Renal cortical epithelial cell (primary cell): Measurements from ENCODE around the gene TUBA4A. TPM values are rescaled to one million over a fixed set of nuclear protein-coding genes. Genes with fewer than 3 reads are reported as not detected.
"Not testable (repeated sequence)": the region's sequence is repeated elsewhere in the genome, so short reads cannot be mapped to it uniquely, and the experiment has no call there.

Source experiments
- DNase-seq: peaks from one replicate; pipeline ENCODE4 v3.0.0-alpha.2; 2011; ENCODE audit warnings: low read depth
- total RNA-seq: library from RNA; depleted of rRNA; stranded (reverse); fragments of >200 nt; gene quantifications from 2 replicates; pipeline ENCODE4 v1.2.3, GENCODE V29; 2014

TUBA4A gene
- total RNA-seq, 1 donor from 2014 or later: 70.9 TPM

DNA sequence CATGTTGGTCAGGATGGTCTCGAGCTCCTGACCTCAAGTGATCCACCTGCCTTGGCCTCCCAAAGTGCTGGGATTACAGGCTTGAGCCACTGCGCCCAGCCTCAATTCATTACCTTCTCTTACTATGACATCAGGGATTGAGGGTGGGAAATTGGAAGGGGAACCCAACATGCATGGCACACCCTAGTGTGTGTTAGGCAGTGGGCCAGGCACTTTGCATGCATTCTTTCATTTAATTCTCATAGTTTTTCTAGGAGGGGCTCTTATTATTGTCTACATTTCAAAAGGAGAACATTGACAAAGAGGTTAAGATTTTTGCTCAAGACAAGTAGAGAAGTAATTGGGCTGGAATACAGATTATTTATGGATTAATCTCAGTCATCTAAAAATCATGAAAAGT, 14.6 kb upstream of the TUBA4A start:
- DNase-seq: no peak

DNA sequence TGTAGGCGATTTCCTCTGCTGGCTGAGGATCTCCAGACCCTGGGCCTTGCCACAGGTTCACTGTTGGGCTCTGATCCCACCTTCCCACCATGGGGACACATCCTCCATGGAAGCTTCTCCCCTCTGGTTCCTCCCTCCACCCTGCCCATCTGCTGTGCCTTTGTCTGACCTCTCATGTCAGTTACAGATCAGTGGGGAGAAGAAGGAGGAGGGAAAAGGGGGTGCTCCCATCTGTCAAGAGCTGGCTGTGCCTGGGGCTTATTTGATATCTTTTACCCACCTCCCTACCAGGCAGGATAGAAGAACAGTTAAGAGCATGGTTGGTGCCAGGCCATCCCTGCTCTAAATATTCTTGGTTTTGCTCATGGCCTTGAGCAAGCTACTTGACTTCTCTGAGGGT, 13.2 kb upstream of the TUBA4A start:
- no peak for DNase-seq

DNA sequence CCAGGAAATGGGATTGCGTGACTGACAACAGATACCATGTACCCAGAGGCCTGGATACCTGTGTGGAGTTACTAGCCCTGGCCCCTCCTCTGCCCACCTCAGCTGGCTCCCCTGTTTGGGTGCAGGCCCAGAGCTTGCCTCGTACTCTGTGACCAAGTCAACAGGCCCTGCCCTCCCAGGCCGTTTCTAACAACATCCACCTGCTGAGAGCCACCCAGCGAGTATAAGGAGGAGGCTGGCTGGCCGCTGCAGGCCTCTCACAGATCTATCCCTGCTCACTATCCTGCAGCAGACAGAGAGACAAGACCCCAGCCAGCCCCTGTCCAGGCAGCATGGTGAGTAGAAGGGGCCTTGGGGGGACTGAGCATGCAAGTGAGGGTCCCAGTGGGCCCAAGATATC, 12.5 kb upstream of the TUBA4A start:
- no peak for DNase-seq

DNA sequence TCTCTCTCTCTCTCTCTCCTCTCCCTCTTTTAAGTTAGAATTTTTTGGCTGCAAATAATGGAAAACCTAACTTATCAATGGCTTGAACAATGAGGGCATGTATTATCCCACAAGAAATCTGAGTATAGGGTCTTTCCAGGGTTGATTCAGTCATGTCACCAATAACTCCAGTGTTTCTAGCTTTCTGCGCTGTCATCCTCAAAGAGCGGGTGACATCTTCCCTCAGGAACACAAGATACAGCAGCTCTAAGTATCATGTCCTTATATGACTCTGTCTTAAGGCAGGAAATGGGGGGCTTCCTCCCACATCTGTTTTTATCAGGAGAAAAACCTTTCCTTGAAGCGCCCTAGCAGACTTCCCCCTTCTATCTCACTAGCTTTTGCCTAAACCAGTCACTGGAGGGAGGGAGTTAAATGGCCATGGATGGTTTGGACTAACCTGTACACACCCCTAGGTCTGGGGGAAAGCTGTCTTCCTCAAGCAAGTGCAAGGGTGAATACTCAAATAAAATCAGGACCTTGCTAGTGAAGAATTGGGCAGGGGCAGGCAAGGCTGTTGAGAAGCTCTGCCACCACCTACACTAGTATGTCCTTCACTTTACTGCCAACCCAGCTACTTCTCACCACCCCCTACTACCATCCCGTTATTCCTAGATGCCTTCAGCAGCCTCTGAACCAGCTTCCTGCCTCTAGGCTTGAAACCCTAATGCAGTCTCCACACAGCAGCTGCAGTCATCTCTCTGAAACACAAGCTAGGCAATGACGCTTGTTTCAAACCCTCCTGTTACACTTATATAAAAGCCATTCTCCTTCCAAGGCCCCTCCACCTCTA, 7.5 kb upstream of the TUBA4A start:
- DNase-seq: no peak

DNA sequence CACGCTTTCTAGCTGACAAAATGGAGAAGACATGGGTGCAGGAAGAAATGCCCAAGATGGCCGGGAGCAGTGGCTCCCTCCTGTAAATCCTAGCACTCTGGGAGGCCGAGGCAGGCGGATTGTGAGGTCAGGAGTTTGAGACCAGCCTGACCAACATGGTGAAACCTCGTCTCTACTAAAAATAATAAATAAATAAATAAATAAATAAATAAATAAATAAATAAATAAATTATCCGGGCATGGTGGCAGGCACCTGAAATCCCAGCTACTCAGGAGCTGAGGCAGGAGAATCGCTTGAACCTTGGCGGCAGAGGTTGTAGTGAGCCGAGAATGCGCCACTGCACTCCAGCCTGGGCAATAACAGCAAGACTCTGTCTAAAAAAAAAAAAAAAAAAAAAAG, 5.2 kb upstream of the TUBA4A start:
- not testable (repeated sequence) for DNase-seq

DNA sequence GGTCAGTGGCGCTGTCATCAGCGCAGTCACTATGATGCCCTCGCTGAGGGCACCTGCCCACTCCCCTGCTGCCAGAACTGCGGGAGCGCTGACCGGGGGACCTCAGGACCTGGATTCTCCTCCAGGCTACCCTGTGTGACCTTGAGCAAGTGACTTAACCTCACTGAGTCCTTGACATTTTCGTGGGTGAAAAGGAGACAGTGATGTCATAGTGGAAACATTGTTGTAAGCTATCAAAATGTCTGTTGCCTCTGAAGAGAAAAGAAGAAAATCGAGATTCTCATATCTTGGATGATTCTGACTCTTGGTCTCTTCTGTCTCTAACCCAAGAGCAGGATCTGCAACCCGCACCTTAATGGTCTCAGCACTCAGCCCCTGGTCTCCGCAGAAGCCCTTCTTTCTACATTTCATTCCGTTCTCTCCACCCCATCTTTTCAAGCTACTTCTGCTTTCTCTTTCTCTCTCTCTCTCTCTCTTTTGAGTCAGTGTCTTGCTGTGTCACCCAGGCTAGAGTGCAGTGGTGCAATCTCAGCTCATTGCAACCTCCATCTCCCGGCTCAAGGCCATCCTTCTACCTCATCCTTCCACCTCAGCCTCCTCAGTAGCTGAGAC, 978 bp upstream of the TUBA4A start:
- DNase-seq: no peak

DNA sequence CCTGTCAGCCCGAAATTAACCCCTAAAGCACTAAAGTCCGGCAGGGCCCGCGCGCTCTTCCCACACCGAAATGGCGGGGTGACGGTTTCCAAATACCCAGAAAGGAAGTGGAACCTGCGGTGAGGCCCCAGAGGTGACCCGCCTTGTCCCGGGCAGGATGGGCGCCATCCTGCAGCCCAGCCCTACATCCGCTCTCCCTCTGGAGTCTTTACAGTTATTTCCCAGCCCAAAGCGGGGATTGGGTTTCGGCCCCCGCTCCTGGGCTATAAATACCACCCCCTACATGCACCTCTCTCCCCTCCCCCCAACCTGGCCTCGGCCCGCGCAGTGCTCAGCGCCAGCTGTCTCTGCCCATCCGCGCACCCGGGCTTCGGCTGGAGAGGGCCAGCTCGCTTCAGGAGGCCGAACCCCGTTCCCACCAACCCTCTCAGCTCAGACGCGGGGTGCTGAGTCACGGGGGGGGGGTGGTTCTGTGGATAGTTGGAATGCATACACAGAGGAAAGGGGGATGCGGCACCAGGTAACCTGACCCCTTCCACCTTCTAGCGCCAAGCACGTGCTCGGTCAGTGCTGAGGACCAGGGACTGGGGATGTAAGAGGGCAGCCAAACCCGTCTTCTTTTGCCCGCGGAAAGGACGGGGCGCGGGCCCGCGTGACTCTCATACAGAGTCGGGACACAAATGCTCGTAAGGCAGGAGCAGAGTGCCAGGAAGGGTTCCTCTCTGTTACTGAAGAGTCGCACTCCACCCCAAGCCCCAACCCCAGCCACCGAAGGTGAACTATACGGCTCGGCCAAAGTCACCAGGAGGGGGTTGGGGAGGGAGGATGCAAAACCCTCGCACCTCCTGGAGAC, 592 bp downstream of the TUBA4A start, which contains the start of gene TUBA4B:
Gene TUBA4B (plus strand): TSS at position 344 of the 853 bp plus-strand sequence. CDS start 165 bp downstream, at position 509.
- no peak for DNase-seq

DNA sequence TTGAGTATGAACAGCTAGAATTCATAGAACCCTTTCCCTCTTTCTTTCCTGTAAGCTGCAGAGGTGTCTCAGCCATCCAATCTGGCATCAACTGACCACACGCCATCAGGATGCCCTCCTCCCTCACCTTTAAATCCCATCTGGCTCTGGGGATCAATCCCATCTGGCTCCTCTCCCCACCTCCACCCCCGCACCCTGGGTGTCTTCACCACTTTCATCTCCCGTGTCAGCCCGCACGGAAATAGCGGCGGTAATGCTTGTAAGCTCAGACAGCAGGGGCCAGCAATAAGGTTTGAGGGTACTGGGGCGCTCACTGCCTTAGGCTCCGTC, 1.2 kb downstream of the TUBA4A start:
- no peak for DNase-seq

DNA sequence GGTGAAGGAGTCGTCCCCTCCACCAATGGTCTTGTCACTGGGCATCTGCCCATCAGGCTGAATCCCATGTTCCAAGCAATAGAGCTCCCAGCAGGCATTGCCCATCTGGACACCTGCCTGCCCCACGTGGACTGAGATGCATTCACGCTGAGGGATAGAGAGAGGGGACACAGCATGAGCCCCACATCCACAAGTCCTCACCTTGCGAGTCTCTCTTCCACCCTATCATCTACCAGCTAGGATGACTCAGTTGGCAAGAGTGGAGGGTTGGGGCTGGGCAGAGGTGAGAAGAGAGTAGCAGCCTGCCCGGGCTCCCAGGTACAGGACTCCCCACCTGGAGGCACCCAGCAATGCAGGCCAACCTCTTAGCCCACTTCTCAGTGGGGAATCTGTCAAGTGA, 1.6 kb downstream of the TUBA4A start:
- no peak for DNase-seq

DNA sequence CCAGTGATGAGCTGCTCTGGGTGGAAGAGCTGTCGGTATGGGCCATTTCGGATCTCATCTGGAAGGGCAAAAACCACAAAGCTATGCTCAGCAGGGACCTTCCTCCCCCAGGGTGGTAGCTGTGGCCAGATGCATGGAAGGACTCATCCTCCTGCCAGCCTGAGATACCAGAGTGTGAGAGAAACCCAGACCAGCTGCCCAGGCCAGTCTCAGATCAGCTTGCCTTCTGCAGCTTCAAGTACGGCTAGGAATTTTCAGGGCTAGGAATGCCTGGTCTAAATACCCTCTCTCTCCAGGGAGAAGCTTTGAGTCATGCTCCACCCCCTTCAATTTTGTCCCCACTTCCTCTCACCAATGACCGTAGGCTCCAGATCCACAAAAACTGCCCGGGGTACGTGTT, 2.1 kb downstream of the TUBA4A start:
- DNase-seq: no peak

DNA sequence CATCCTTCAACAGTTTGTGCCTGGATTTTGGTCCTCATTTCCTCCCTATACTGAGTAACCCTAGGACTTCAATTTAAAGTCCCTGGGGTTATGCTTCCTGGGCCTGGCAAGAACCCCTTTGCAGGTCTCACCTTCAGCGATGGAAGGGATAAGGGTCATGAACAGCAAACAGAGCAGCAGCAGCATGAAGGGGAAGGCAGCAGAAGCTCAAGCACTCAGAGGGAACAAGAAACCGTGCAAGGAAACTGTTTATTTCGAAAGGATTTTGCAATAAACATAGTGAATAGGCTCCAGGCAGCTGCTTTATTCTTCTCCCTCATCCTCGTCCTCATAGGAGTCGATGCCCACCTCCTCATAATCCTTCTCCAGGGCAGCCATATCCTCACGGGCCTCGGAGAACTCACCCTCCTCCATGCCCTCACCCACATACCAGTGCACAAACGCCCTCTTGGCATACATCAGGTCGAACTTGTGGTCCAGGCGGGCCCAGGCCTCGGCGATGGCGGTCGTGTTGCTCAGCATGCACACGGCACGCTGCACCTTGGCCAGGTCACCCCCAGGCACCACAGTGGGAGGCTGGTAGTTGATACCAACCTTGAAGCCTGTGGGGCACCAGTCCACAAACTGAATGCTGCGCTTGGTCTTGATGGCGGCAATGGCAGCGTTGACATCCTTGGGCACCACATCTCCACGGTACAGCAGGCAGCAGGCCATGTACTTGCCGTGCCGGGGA, 3.5 kb downstream of the TUBA4A start:
- no peak for DNase-seq

DNA sequence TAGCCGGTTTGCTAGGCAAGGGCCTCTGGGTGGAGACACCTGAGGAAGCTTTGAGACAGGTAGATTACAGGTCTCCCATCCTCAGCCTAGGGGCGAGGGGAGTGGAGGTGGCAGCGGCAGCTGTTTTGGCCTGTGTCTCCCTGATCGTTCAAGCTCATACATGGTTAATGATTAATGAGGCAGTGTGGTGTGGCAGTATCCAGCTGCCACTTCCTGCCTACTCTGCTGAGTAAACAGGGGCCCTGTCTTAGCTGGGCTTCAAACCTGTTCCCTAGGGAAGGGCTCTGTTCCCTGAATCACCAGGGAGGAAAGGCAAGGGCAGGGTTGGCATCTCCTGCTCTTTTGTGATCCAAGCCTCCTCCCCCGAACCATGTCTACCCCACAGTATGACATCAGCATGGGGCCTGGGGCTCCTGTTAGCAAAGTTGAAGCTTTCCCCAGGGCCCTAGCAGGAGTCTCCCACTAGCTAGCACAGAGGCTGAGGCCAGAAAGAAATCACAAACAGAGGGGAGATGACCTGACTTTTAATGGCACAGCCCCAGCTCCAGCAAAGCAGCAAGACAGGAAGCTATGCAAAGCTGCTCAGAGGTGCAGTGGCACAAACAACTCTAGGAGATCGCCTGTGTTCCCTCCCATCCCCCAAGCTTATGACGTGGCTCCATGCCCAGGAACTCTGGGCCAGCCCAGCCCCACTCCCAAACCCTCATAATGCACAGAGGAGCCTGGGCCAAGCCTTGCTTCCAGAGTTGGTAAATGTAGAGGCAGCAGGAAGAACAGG, 4.3 kb downstream of the TUBA4A start:
- DNase-seq: peak; percentile 98

DNA sequence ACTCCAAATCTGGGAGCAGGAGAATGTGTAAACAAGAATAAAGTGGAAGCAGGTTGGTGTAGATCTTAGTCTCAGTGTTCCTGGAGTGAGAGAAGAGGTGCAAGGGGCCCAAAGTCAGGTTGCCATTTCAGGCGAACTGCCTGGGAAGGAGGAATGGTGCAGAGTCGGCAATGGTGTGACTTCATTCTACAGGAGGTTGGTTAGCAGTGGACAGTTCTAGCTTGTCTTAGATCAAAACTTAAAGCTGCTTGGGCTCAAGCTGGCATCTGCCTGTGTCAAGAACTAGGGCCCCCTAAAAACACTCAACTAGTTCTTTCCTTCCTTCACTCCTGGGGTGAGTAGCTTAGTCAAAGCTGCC, 4.9 kb downstream of the TUBA4A start:
- DNase-seq: no peak

DNA sequence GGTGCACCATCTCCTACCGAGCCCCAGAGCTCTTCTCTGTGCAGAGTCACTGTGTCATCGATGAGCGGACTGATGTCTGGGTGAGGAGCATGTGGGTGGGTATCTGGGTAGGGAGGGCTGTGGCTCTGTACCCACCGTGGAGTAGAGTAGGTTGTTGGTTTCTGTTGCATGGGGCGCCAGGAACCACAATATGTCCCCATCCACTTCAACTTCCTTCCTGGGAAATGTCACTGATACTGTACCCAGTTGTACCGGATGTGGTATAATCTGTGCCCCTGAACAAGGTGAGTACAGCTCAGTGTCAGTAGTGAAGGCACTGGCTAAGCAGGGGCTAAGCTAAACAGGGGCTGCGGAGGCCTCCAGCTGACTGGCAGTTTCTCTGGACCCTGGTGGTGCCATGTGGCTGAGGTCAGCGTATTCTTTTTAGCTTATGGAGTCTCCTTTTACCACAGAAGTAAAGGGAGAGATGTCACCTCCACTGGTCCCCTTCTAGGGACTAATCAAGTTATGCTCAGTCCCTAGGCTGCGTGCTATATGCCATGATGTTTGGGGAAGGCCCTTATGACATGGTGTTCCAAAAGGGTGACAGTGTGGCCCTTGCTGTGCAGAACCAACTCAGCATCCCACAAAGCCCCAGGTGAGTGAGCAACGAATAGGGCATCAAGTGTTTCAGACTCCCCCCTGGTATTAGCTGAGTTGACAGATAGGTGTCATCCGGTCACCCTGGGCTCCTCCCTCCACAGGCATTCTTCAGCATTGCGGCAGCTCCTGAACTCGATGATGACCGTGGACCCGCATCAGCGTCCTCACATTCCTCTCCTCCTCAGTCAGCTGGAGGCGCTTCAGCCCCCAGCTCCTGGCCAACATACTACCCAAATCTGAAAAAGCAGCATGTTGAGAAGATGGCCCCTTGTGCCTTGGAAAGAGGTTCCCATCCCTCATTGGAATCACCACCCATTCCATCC, 5.8 kb downstream of the TUBA4A start:
- DNase-seq: no peak

DNA sequence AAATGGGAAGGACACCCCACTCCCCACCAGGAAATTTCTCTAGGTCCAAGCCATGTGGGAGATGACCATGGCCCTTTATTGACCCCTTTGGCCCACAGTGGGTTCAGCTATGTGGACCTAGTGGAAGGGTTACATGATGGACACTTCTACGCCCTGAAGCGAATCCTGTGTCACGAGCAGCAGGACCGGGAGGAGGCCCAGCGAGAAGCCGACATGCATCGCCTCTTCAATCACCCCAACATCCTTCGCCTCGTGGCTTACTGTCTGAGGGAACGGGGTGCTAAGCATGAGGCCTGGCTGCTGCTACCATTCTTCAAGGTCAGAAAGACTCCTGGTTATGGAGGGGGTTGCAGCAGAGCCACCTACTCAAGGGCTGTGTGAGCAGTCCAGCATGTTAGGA, 7.2 kb downstream of the TUBA4A start:
- no peak for DNase-seq

DNA sequence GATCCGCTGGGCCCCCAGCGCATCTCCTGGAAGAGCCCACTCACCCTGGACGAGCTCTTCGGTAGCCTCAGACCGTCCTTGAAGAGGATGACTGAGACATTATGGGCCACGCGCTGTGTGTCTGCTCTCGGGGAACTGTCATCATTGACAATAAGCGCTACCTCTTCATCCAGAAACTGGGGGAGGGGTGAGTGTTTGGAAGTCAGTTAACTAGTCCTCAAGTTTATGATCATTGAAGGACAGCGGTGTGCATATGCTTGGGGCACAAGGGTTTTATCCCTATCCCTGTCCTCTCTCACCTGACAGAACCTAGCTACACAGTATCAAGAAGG, 7.9 kb downstream of the TUBA4A start:
- no peak for DNase-seq

DNA sequence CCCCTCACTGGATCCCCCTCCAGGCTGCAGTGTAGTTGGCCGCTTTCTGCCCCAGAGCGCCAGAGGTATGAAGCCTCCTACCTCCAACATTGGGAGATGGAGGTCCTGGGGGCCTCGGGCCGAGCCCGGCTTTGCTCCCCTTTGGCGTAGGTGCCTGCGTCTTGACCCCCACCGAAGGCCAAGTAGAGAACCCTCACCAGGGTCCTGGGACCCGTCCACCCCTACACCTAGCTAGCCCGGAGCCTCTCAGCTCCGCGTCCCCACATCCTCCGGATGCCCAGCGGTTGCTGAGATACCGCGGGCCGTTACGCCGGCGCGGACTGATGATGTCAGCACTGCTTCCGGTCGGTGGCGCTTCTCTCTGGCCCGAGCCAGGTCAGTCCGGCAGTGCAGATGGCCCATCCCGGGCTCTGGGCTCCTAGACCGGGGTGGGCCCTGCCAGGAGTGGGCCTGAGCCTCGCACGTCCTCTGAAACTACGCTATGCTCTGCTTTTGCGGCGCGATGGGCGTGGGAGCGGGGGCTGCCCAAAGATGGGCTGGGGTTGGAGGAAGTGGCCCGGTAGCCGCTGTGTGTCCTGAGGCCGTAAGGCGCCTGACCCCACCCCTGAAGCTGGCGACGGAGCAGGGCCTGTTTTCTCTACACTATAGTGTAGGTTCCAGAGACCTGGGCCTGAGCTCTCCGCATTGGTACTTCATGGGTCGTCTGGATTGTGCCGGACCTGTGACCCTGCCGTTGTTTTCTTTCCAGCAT, 8.4 kb downstream of the TUBA4A start, which contains the start of the genes GLB1L and STK16:
Gene GLB1L (minus strand): TSS at position 297 of the 751 bp plus-strand sequence. CDS start 1,871 bp downstream, outside the sequence.
Gene STK16 (plus strand): TSS at position 332 of the 751 bp plus-strand sequence. CDS start 521 bp downstream, outside the sequence.
- DNase-seq: peak; percentile 75

DNA sequence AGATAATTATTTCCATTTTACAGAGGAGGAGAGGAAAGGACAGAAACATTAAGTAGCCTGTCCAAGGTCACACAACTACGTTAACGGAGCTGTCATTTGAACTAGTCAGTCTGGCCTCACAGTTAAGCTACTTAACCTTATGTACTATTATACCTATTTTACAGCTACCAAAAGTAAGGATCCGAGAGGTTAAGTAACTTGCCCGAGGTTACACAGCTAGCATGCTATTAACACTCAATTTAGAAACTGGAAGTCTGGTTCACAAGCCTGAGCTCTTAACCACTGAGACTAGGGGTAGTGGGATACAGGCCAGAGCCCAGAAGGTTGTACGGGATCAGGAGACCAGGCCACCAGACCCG, 8.9 kb downstream of the TUBA4A start:
- DNase-seq: no peak

DNA sequence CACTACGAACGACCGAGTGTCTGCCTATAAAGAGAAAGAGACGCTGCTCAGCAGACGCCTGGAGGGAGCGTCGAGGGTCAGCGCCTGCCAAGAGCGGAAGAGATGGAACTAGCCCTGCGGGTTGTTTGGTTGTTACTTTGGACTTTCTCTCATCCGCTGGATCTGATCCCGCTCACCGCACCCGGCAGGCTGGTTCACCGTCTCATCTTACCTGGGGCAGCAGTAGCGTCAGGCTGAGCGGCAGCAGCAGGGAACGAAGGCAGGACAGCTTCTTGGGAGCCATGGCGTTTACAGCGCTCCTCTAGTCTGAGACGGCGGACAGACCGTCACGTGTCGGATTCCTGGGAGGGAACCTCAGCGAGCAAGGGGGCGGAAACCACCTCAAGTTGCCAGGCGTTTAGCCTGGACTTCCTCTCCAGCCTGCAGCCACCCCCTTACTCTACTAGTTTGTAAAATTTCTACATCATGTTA, 10.4 kb downstream of the TUBA4A start:
- peak; percentile 54 for DNase-seq
